Esophagus squamous epithelium (tissue), 5 donors: ENCODE results near the gene CBR1. TPM values are rescaled to one million over a fixed set of nuclear protein-coding genes. Genes with fewer than 3 reads are reported as not detected.

Source experiments
- DNase-seq: peaks from one replicate; lab custom pipeline; 2025; lab: John Stamatoyannopoulos, UW
- H3K27ac ChIP-seq, 4 donors: fragments of 200-600 bp; sonication (generic); one replicate each; pipeline ENCODE4 v1.5.1; 2016 to 2019; ENCODE audit warnings: mild to moderate bottlenecking in 1 of 4
- H3K27me3 ChIP-seq, 4 donors: fragments of 200-600 bp; sonication (generic); 1 replicate in 3 of 4; 2 replicates in 1 of 4; pipeline versions ENCODE4 v1.5.1 to v1.6.0; 2017 to 2021; ENCODE audit warnings: antibody characterized with exemption in 1 of 4
- H3K36me3 ChIP-seq, 3 donors: fragments of 200-600 bp; sonication (generic); one replicate each; pipeline ENCODE4 v1.5.1; 2016 to 2019
- H3K4me1 ChIP-seq, 3 donors: fragments of 200-600 bp; sonication (generic); one replicate each; pipeline ENCODE4 v1.5.1; 2017 to 2019
- H3K4me3 ChIP-seq, 4 donors: fragments of 200-600 bp; sonication (generic); 1 replicate in 3 of 4; 2 replicates in 1 of 4; pipeline ENCODE4 v1.5.1; 2016 to 2019; ENCODE audit warnings: mild to moderate bottlenecking in 2 of 4, moderate library complexity in 1 of 4
- H3K9me3 ChIP-seq, 3 donors: fragments of 200-600 bp; sonication (generic); one replicate each; pipeline ENCODE4 v1.5.1; 2016 to 2019
- POLR2A ChIP-seq, 4 donors: fragments of 450-650 bp; IDR thresholded peaks; one replicate each; pipeline ENCODE4 v1.6.1; 2017; ENCODE audit warnings: antibody characterized with exemption in 4 of 4, mild to moderate bottlenecking in 4 of 4, moderate library complexity in 3 of 4
- WGBS, 2 donors: methylation state at CpG; one replicate each; pipeline ENCODE4 v1.1.5; 2018; 5-methylcytosine and 5-hydroxymethylcytosine counted together
- intact Hi-C: fragments of 100-400 bp; cut with DNase I; formaldehyde crosslinking; loops from one replicate; pipeline ENCODE4 v1.15.0; 2022
- total RNA-seq, 4 donors: library from RNA; depleted of rRNA; stranded (reverse); fragments of >200 nt; gene quantifications; one replicate each; pipeline ENCODE4 v1.1.0, GENCODE V29; 2016
- TF ChIP-seq, protein P1 (sequence below), 6 experiments: fragments of 450-650 bp in 4 of 6; fragments of 200-600 bp in 2 of 6; sonication (generic) in 2 of 6; IDR thresholded peaks; one replicate each; pipeline ENCODE4 v1.5.1; 2016 to 2019; ENCODE audit warnings: antibody characterized with exemption in 6 of 6, mild to moderate bottlenecking in 4 of 6, moderate library complexity in 4 of 6
- donor health status: DM: yes; HTN: yes; CAD: no.

Gene CBR1
- total RNA-seq, 4 donors from 2014 or later = 320 to 932 (median 584) TPM

DNA sequence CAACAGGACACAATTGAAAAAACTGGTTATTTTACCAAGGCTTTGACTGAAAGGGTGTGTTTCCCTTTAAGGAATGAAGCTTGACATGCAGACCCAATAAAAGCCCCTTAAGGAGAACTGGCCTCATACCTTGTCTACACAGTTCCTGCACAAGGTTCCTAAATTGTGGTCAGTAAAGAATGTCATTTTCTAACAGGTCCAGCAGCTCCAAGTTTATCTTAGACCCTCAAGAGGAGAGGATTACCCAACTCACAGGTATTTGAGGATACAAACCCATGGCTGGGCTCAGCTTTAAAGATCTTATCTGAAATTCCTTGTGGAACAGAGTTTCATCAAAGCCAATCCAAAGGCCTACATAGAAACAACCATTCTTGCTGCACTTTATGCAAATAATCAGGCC is 33.6 kb downstream of the CBR1 start:
- Histone ChIP-seq H3K9me3 (no peaks in the 10 kb centered on the region), H3K27ac (peak overlapping the region in 3 of 4 donors; percentile 52 to 77 (median 68)), H3K4me3 (no peak overlapping the region), H3K4me1 (peaks cover 0 to 44% (median 1%) of the 10 kb centered on the region in 3 donors), H3K27me3 (peaks cover 0 to 28% (median 0%) of the 10 kb centered on the region in 4 donors), H3K36me3 (no peaks in the 10 kb centered on the region)
- no peak for TF ChIP-seq POLR2A (IDR thresholded peaks at IDR 0.05)
- TF ChIP-seq, protein P1, sequence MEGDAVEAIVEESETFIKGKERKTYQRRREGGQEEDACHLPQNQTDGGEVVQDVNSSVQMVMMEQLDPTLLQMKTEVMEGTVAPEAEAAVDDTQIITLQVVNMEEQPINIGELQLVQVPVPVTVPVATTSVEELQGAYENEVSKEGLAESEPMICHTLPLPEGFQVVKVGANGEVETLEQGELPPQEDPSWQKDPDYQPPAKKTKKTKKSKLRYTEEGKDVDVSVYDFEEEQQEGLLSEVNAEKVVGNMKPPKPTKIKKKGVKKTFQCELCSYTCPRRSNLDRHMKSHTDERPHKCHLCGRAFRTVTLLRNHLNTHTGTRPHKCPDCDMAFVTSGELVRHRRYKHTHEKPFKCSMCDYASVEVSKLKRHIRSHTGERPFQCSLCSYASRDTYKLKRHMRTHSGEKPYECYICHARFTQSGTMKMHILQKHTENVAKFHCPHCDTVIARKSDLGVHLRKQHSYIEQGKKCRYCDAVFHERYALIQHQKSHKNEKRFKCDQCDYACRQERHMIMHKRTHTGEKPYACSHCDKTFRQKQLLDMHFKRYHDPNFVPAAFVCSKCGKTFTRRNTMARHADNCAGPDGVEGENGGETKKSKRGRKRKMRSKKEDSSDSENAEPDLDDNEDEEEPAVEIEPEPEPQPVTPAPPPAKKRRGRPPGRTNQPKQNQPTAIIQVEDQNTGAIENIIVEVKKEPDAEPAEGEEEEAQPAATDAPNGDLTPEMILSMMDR (IDR thresholded peaks at IDR 0.05) = no peak
- intact Hi-C loops = no loop called here
- DNase-seq = no peak

DNA sequence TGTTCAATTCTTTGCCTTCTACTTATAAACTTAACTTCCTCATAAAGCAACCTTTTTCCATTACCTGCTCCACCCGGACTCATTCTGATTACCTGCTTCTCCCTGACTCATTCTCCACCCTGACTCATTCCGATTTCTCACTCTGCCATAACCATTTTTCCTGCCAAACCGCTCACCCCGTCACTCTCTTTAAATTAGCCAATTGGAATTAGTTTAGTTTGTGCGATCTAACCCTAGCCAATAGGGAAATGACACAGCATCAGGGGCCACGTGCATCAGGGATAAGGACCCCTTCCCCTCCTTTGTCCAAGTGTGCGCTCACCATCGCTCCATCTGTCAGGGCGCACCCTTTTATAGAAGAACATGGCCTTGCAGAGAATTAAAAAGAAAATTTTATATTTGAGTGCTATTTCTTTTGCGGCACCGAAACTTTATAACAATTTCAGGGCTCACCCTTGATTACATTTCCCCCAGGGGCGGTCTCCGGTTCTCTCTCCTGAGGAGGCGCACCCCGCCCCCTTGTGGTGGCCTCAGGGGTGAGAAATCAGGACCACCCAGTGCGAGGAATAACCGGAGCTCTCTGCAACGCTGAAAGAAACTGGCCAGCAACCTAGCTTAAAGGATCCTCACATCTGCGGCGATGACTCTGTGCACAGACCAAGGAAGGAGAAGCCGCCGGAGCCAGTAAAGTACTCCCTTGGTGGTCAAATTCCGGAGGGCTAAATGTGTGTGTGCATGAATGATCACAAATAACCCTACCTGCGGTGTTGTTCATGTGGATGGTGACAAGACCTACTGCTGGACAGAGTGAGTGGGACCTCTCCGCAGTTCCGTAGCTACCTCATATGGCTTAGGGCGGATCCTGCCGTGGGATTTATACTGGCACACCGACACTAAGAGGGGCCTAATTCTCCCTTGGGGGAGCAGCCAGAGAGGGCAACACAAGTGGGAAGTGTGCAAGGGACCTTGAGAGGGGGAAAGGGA is 34.8 kb downstream of the CBR1 start:
- TF ChIP-seq POLR2A (IDR thresholded peaks at IDR 0.05) = no peak
- TF ChIP-seq, protein P1 (IDR thresholded peaks at IDR 0.05) = peak in 5 of 6 experiments; percentile 21 to 48 (median 29)
- Histone ChIP-seq H3K9me3 (no peaks in the 10 kb centered on the region), H3K27ac (peak overlapping the region in 3 of 4 donors; percentile 52 to 77 (median 68)), H3K36me3 (no peaks in the 10 kb centered on the region), H3K27me3 (peaks cover 0 to 28% (median 0%) of the 10 kb centered on the region in 4 donors), H3K4me3 (peak overlapping the region in 2 of 4 donors; percentile 16 to 26), H3K4me1 (peaks cover 0 to 43% (median 0%) of the 10 kb centered on the region in 3 donors)
- no peak for DNase-seq
- WGBS, 2 donors = 41 to 44% methylated on average over 20 to 24 of the region's 29 CpGs
- intact Hi-C loops = no loop called here

DNA sequence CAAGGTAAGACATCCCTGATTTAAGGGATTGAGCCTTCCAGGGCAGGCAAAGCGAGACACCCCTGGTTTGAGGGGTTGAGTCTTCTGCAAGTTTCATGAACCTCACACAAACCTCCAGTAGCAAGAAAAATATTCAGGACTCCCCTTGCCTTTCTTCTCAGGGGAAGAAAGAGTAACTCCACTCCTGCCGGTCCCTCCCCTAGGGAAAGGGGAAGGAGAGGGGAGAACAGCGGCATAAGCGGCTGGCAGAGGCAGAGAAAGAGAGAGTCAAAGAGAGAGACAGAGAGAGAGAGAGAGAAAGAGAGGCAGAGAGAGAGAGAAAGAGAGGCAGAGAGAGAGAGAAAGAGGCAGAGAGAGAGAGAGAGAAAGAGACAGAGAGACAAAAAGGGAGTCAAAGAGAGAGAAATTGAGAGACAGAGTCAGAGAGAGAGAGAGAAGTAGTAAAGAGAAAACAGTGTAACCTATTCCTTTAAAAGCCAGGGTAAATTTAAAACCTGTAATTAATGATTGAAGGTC is 35.6 kb downstream of the CBR1 start:
- 93 to 100% methylated on average over 3 to 4 of the region's 4 CpGs for WGBS, 2 donors
- no peaks in the 10 kb centered on the region for H3K36me3 ChIP-seq
- no peak for DNase-seq
- peak overlapping the region in 1 of 4 donors; percentile 16 for H3K4me3 ChIP-seq
- TF ChIP-seq, protein P1 (IDR thresholded peaks at IDR 0.05) = no peak
- no peak for TF ChIP-seq POLR2A (IDR thresholded peaks at IDR 0.05)
- H3K27ac ChIP-seq = no peak overlapping the region
- intact Hi-C loops = no loop called here
- peaks cover 0 to 28% (median 0%) of the 10 kb centered on the region in 4 donors for H3K27me3 ChIP-seq
- no peaks in the 10 kb centered on the region for H3K9me3 ChIP-seq
- H3K4me1 ChIP-seq = peaks cover 0 to 43% (median 0%) of the 10 kb centered on the region in 3 donors

DNA sequence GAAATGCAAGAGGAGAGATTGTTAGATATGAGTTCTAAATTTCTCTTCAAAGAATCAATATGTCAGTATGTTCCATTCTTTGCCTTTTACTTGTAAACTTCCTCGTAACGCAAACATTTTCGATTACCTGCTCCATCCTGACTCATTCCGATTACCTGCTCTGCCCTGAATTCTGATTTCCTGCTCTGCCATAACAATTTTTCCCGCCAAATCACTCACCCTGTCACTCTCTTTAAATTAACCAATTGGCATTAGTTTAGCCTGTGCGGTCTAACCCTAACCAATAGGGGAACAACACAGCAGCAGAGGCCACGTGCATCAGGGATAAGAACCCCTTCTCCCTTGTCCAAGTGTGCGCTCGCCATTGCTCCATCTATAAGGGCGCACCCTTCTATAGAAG is 40.0 kb downstream of the CBR1 start:
- no peaks in the 10 kb centered on the region for H3K36me3 ChIP-seq
- no peak overlapping the region for H3K27ac ChIP-seq
- H3K4me1 ChIP-seq = peaks cover 5 to 37% (median 17%) of the 10 kb centered on the region in 3 donors
- no peak overlapping the region for H3K4me3 ChIP-seq
- TF ChIP-seq, protein P1 (IDR thresholded peaks at IDR 0.05) = no peak
- TF ChIP-seq POLR2A (IDR thresholded peaks at IDR 0.05) = no peak
- H3K27me3 ChIP-seq = peaks cover 0 to 11% (median 0%) of the 10 kb centered on the region in 4 donors
- 93% methylated on average over 10 of the region's 10 CpGs for WGBS, 2 donors
- H3K9me3 ChIP-seq = no peaks in the 10 kb centered on the region
- intact Hi-C loops = loop anchor here (10.0 kb wide), 1 partner anchor 55 kb away; no protein-coding TSS in a partner anchor
- no peak for DNase-seq
